ENCODE measurements around the gene MAPK14. TPM values are rescaled to one million over a fixed set of nuclear protein-coding genes. Genes with fewer than 3 reads are reported as not detected.

MAPK14 gene
- total and polyA plus RNA-seq, 4 donors = 16.9 to 82.7 (median 35.9) TPM

DNA sequence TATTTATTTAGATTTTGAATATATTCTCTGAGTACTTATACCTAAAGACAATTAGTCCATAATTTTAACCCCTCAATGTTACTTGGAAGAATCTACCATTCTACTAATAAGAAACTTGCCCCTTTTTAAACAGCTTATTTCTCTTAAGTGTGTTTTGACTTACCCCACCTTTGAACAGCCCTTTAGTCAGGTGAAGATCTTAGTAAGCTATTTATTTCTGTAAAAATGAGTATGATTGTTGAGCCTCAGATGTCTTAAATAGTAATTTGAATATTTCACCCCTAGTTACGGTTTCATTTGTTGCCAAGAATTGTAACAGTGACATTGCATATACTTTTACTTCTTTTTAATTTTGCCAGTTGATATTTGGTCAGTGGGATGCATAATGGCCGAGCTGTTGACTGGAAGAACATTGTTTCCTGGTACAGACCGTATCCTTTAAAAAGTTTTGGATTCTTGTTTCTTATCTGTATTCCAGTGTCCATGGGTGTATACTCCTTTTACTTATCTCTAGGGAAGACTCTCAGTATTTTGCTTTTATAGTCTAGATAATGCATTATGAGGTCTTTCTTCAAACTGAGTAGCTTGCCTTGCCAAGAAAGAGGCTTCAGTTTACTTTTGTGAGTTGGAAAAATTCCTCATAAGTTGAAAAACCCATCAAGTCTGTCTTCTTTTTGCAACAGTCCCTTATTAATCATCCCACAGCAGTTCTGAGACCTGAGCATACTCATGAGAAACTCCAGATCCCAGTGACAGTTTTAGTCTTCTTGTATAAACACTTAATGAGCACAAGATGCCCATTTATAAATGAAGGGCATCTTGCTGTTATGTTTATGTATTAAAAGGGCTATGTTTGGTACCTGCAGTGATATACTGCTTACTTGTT, 48.8 kb downstream of the MAPK14 start:
- Histone ChIP-seq H3K27me3 (ENCODE audit: control insufficient read depth in 4 of 4, insufficient read depth in 4 of 4, low read length in 3 of 4) (no peaks in the 10 kb centered on the region), H3K4me3 (ENCODE audit: low read depth in 1 of 3, low read length in 3 of 3) (no peak overlapping the region), H3K4me1 (ENCODE audit: control insufficient read depth in 4 of 4, insufficient read depth in 4 of 4, low read length in 3 of 4) (peaks cover 5 to 13% (median 7%) of the 10 kb centered on the region in 4 donors), H3K9me3 (ENCODE audit: control insufficient read depth in 4 of 4, low read length in 3 of 4) (no peaks in the 10 kb centered on the region), H3K27ac (ENCODE audit: low read depth in 1 of 2, low read length in 2 of 2) (peak overlapping the region; percentile 60 to 81), H3K9ac (ENCODE audit: low read depth in 1 of 2, low read length in 2 of 2) (peak overlapping the region in 1 of 2 donors; percentile 8), H3K36me3 (ENCODE audit: control insufficient read depth in 4 of 4, insufficient read depth in 3 of 4, low read depth in 1 of 4, low read length in 3 of 4) (peaks cover 0 to 30% (median 22%) of the 10 kb centered on the region in 4 donors)
- no peak for DNase-seq (ENCODE audit: low spot score)
- TF ChIP-seq FOXA1 (IDR thresholded peaks at IDR 0.05) = no peak
- no peak for TF ChIP-seq HNF4G (IDR thresholded peaks at IDR 0.05)
- no peak for TF ChIP-seq FOXA2 (IDR thresholded peaks at IDR 0.05)
- no peak for TF ChIP-seq GABPA (IDR thresholded peaks at IDR 0.05 in 1 of 2, conservative IDR thresholded peaks at IDR 0.05 in 1 of 2)
- TF ChIP-seq TAF1 (conservative IDR thresholded peaks at IDR 0.05) = no peak
- no peak for TF ChIP-seq RAD21 (IDR thresholded peaks at IDR 0.05)
- no peak for TF ChIP-seq YY1 (IDR thresholded peaks at IDR 0.05)
- TF ChIP-seq MAX (IDR thresholded peaks at IDR 0.05) = no peak
- no peak for TF ChIP-seq HNF4A (conservative IDR thresholded peaks at IDR 0.05)
- no peak for TF ChIP-seq JUND (IDR thresholded peaks at IDR 0.05)
- TF ChIP-seq ATF3 (IDR thresholded peaks at IDR 0.05) = no peak
- TF ChIP-seq, protein P1, sequence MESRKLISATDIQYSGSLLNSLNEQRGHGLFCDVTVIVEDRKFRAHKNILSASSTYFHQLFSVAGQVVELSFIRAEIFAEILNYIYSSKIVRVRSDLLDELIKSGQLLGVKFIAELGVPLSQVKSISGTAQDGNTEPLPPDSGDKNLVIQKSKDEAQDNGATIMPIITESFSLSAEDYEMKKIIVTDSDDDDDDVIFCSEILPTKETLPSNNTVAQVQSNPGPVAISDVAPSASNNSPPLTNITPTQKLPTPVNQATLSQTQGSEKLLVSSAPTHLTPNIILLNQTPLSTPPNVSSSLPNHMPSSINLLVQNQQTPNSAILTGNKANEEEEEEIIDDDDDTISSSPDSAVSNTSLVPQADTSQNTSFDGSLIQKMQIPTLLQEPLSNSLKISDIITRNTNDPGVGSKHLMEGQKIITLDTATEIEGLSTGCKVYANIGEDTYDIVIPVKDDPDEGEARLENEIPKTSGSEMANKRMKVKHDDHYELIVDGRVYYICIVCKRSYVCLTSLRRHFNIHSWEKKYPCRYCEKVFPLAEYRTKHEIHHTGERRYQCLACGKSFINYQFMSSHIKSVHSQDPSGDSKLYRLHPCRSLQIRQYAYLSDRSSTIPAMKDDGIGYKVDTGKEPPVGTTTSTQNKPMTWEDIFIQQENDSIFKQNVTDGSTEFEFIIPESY (IDR thresholded peaks at IDR 0.05) = no peak
- no peak for TF ChIP-seq EGR1 (IDR thresholded peaks at IDR 0.05; ENCODE audit: low read depth in 2 of 2)
- TF ChIP-seq, protein P2, sequence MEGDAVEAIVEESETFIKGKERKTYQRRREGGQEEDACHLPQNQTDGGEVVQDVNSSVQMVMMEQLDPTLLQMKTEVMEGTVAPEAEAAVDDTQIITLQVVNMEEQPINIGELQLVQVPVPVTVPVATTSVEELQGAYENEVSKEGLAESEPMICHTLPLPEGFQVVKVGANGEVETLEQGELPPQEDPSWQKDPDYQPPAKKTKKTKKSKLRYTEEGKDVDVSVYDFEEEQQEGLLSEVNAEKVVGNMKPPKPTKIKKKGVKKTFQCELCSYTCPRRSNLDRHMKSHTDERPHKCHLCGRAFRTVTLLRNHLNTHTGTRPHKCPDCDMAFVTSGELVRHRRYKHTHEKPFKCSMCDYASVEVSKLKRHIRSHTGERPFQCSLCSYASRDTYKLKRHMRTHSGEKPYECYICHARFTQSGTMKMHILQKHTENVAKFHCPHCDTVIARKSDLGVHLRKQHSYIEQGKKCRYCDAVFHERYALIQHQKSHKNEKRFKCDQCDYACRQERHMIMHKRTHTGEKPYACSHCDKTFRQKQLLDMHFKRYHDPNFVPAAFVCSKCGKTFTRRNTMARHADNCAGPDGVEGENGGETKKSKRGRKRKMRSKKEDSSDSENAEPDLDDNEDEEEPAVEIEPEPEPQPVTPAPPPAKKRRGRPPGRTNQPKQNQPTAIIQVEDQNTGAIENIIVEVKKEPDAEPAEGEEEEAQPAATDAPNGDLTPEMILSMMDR (IDR thresholded peaks at IDR 0.05; ENCODE audit: low read depth, low read length, missing input control) = no peak
- no peak for TF ChIP-seq RXRA (IDR thresholded peaks at IDR 0.05)
- 90% methylated on average over 3 of the region's 3 CpGs for WGBS

DNA sequence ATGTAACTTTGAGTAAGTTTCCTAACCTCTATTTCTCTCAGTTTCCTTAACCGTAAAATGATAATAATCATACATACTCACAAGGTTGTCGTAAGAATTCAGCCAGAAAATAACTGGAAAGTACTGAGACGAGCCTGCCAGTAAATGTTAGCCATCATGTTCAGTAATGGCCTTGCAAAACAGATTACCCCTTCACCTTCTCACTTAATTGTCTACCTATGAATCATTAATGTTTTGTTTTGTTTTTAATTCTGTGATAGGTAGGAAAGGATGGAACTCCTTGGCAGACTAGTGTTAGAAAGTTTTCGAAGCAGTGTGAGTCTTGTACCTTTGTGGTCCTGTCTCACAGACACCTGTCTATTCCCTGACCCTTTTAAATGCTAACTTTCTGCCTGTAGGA, 50.6 kb downstream of the MAPK14 start:
- H3K27me3 ChIP-seq (ENCODE audit: control insufficient read depth in 4 of 4, insufficient read depth in 4 of 4, low read length in 3 of 4) = no peaks in the 10 kb centered on the region
- no peak for DNase-seq (ENCODE audit: low spot score)
- H3K27ac ChIP-seq (ENCODE audit: low read depth in 1 of 2, low read length in 2 of 2) = no peak overlapping the region
- H3K9ac ChIP-seq (ENCODE audit: low read depth in 1 of 2, low read length in 2 of 2) = no peak overlapping the region
- no peak overlapping the region for H3K4me3 ChIP-seq (ENCODE audit: low read depth in 1 of 3, low read length in 3 of 3)
- H3K36me3 ChIP-seq (ENCODE audit: control insufficient read depth in 4 of 4, insufficient read depth in 3 of 4, low read depth in 1 of 4, low read length in 3 of 4) = peaks cover 3 to 44% (median 37%) of the 10 kb centered on the region in 4 donors
- no peak for TF ChIP-seq HNF4A (conservative IDR thresholded peaks at IDR 0.05)
- TF ChIP-seq FOXA1 (IDR thresholded peaks at IDR 0.05) = no peak
- no peak for TF ChIP-seq YY1 (IDR thresholded peaks at IDR 0.05)
- TF ChIP-seq EGR1 (IDR thresholded peaks at IDR 0.05; ENCODE audit: low read depth in 2 of 2) = no peak
- no peak for TF ChIP-seq SP1 (IDR thresholded peaks at IDR 0.05)
- TF ChIP-seq, protein P3, sequence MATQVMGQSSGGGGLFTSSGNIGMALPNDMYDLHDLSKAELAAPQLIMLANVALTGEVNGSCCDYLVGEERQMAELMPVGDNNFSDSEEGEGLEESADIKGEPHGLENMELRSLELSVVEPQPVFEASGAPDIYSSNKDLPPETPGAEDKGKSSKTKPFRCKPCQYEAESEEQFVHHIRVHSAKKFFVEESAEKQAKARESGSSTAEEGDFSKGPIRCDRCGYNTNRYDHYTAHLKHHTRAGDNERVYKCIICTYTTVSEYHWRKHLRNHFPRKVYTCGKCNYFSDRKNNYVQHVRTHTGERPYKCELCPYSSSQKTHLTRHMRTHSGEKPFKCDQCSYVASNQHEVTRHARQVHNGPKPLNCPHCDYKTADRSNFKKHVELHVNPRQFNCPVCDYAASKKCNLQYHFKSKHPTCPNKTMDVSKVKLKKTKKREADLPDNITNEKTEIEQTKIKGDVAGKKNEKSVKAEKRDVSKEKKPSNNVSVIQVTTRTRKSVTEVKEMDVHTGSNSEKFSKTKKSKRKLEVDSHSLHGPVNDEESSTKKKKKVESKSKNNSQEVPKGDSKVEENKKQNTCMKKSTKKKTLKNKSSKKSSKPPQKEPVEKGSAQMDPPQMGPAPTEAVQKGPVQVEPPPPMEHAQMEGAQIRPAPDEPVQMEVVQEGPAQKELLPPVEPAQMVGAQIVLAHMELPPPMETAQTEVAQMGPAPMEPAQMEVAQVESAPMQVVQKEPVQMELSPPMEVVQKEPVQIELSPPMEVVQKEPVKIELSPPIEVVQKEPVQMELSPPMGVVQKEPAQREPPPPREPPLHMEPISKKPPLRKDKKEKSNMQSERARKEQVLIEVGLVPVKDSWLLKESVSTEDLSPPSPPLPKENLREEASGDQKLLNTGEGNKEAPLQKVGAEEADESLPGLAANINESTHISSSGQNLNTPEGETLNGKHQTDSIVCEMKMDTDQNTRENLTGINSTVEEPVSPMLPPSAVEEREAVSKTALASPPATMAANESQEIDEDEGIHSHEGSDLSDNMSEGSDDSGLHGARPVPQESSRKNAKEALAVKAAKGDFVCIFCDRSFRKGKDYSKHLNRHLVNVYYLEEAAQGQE (IDR thresholded peaks at IDR 0.05) = no peak
- no peak for TF ChIP-seq TAF1 (conservative IDR thresholded peaks at IDR 0.05)
- TF ChIP-seq NR2F2 (IDR thresholded peaks at IDR 0.05) = no peak
- TF ChIP-seq RXRA (IDR thresholded peaks at IDR 0.05) = no peak
- TF ChIP-seq FOXA2 (IDR thresholded peaks at IDR 0.05) = no peak
- TF ChIP-seq JUND (IDR thresholded peaks at IDR 0.05) = no peak
- no peak for TF ChIP-seq RAD21 (IDR thresholded peaks at IDR 0.05)
- TF ChIP-seq, protein P2 (IDR thresholded peaks at IDR 0.05; ENCODE audit: low read depth, low read length, missing input control) = no peak
- TF ChIP-seq HNF4G (IDR thresholded peaks at IDR 0.05) = no peak
- TF ChIP-seq GABPA (IDR thresholded peaks at IDR 0.05 in 1 of 2, conservative IDR thresholded peaks at IDR 0.05 in 1 of 2) = no peak
- no peak for TF ChIP-seq MAX (IDR thresholded peaks at IDR 0.05)
- no peaks in the 10 kb centered on the region for H3K9me3 ChIP-seq (ENCODE audit: control insufficient read depth in 4 of 4, low read length in 3 of 4)
- peaks cover 3 to 13% (median 7%) of the 10 kb centered on the region in 4 donors for H3K4me1 ChIP-seq (ENCODE audit: control insufficient read depth in 4 of 4, insufficient read depth in 4 of 4, low read length in 3 of 4)
- 94% methylated on average over 4 of the region's 4 CpGs for WGBS
